AG09309 (cell line): ENCODE data around the gene EPX.

ENCODE experiments used
- DNase-seq: peaks from one replicate; pipeline ENCODE4 v3.0.0-alpha.2; 2010; ENCODE audit warnings: low read depth
- H3K4me3 ChIP-seq: 2 replicates; pipeline ENCODE4 v1.5.1; 2011; ENCODE audit warnings: mild to moderate bottlenecking, low read depth, low read length, moderate library complexity; ENCODE audit not compliant: control insufficient read depth
- CTCF ChIP-seq: IDR thresholded peaks from 2 replicates; pipeline ENCODE4 v1.5.1; 2011; ENCODE audit warnings: mild to moderate bottlenecking, low read depth, low read length, inconsistent platforms; ENCODE audit not compliant: insufficient read depth, control insufficient read depth; ENCODE audit errors: missing control alignments

The EPX gene

DNA sequence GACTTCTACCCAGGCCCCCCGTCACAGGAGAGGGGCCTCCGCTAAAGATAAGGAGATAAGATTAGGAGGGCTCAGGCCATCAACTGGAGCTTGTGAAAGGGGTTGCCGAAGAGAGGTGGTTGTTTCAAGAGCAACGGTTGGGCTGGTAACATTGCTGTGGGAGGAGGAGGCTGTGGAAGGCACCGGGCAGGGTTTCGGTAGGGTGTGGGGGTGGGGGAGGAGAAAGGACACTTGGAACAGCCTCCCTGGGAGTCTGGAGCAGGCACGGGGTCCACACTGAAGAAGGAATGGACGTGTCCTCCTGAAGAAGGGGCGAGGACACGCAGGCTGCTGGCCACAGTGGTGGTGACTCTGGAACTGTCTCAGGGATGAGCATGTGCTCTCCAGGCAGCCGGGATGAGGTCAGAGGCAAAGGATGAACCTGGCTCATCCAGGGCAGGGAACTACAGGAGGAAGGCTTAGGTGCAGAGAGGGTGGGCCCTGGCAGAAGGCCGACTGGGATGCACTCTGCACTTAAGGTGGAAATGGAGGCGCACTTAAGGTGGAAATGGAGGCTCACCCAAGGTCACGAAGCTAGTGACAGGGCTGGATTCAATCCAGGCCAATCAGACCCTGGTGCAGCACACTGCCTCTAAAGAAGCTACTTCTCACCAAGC, 1.2 kb upstream of the EPX start:
- no peak for TF ChIP-seq CTCF
- DNase-seq: no peak
- no peak overlapping the region for H3K4me3 ChIP-seq

DNA sequence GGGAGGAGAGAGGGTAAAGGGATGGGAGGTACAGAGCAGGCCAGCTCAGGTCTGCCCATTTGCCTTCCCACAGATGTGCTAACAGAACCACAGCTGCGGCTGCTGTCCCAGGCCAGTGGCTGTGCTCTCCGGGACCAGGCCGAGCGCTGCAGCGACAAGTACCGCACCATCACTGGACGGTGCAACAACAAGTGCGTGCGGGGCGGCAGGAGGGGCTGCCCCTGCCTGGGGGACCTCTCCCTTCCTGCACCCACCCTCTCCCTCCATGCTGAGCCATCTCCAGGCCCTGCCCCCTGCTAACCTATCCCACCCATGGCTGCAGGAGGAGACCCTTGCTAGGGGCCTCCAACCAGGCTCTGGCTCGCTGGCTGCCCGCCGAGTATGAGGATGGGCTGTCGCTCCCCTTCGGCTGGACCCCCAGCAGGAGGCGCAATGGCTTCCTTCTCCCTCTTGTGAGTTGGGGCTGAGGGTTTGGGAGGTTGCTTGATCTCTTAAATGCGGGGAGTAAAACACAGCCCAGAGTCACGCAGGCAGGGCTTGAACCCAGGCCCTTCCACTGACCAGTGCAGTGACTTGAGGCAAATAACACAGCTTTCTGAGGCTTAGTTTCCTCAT, 1.2 kb downstream of the EPX start:
- no peak overlapping the region for H3K4me3 ChIP-seq
- DNase-seq: no peak
- TF ChIP-seq CTCF: no peak

DNA sequence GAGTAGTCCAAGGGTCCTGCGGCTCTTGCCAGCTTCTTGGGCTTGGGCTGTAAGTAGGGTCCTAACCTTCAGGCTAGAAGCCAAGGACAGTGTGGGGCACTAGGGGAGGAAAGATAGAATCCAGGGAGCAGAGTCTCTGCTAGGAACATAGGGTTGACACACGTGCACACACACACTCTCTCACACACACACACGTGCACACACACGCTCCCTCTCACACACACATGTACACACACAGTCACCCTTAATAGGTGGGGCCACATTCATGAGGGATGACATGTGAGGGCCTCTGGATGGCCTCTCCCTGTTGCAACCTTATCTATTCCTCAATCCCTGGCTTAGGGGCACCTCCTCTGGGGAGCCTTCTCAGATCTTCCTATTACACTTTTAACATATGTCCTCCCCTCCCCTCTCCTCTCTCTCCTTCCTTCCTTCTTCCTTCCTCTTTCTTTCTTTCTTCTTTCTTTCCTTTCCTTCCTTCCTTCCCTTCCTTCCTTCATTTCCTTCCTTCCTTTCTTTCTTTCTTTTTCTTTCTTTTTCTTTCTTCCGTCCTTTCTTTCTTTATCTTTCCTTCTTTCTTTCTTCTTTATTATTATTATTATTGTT, 3.1 kb downstream of the EPX start:
- H3K4me3 ChIP-seq: no peak overlapping the region
- DNase-seq: no peak
- no peak for TF ChIP-seq CTCF

DNA sequence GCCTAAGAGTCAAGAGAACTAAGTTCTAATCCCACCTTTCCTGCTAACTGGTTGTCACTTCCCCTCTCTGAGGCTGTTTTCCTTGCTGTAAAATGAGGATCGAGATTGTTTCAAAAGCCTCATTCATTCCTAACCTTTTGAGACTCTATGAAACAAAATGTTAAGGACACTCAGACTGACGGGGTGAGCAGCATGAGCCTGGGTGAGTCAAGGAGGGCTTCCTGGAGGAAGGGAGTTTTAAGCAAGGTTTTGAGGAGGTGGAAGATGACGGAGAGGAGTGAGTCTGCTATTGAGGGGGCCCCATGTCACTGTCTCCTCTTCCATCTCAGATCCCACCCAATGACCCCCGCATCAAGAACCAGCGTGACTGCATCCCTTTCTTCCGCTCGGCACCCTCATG, 4.1 kb downstream of the EPX start:
- DNase-seq: no peak
- no peak for TF ChIP-seq CTCF

GRCh38 chr17:58200024-58200633, 7.6 kb downstream of the EPX start:
- no peak for DNase-seq
- no peak overlapping the region for H3K4me3 ChIP-seq
- TF ChIP-seq CTCF: peak; percentile 76

More for the DNA sequence above, 4.1 kb downstream of the EPX start:
- H3K4me3 ChIP-seq: no peak overlapping the region

DNA sequence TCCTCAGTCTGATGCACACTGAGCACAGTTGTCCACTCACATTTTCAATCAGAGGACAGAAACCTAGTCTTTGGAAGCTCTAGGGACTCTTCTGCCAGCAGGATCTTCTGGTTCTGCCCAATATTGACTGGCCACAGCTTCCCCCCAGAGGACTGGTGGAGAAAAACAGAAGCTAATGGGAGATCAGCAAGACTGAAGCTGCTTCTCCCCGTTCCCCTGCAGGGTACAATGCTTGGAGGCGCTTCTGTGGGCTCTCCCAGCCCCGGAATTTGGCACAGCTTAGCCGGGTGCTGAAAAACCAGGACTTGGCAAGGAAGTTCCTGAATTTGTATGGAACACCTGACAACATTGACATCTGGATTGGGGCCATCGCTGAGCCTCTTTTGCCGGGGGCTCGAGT, 10.3 kb downstream of the EPX start:
- DNase-seq: no peak
- TF ChIP-seq CTCF: no peak
- H3K4me3 ChIP-seq: no peak overlapping the region
